Right ventricle myocardium superior (tissue), 1 donor: ENCODE measurements around the gene HCN2. TPM values are rescaled to one million over a fixed set of nuclear protein-coding genes. Genes with fewer than 3 reads are reported as not detected.

Experiments used
- ATAC-seq: fragments of 200-7000 bp; cut with Tn5 transposase; one replicate; pipeline ENCODE4 v1.9.1; 2020; ENCODE audit warnings: mild to moderate bottlenecking; ENCODE audit not compliant: poor library complexity
- DNase-seq: peaks from one replicate; pipeline ENCODE4 v3.0.0-alpha.2; 2020
- intact Hi-C: fragments of 100-400 bp; cut with DNase I; formaldehyde crosslinking; loops from one replicate; pipeline ENCODE4 v1.11.2; 2022
- total RNA-seq: library from RNA; stranded (reverse); fragmentation: NEBNext Ultra II Directional; extraction: Animal tissue kit (Norgen Biotek cat#: 25700); gene quantifications from one replicate; pipeline ENCODE4 v1.2.1, GENCODE V29; 2021
- donor health status: DM: no; HTN: yes; CAD: no; lungs with severe emphysema.

The HCN2 gene
- total RNA-seq, 1 donor from 2014 or later = 4.1 TPM

DNA sequence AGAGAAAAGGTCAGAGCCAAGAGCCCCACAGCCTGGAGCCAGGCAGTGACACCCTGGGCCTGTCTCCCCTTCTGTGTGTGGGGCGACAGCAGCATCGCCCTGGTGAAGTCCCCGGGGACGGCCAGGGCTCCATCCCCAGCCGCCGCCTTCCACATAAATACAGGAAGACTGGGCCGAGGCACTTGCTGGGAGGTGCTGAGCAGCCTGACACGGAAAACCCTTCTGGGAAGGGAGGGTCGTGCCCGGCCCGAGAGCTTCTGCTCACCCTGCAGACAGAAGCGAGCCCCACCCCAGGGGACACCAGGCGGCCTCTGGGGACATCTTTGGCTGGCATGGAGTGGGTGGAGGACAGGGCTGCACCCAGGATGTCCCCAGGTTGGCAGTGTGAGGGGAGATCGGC is 55.1 kb downstream of the HCN2 start:
- DNase-seq (no peak), ATAC-seq (no peak)
- intact Hi-C loops = no loop called here

DNA sequence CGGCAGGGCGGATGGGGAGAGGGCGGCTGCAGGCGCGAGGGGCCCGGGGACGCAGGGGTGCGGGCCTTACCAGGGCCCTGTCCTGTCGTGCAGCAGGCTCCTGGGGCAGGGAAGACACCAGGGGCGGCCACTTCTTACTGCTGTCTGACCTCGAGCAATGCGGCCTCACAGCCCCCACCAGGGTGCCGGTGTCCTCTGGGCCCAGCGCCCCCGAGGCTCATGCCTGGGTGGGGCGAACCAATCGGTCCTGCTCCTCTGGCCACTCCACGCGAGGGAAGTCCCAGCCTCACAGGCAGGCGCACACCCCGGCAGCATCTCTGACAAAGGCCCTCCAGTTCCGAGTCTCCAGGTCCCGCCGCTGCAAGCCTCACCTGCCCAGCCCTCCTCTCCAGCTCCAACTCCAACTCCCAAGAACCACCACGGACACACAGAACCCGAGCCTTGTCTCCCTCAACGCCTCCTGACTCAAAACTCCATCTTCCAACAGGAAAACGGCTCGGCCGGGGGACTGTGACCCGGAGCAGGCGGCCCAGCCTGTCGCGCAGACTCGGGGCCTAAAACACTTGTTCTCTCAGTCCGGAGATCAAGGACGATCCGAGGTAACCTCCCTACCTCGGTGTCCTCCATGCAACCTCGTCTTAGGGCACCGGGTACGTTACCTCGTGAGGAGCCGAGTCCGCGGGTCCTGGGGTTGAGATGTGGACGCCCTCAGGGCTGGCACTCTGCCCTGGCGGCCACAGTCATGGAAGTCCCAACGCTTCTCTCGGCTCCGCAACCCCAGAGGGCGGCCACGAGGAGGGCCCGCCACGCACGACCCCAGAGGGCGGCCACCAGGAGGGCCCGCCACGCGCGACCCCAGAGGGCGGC is 56.5 kb downstream of the HCN2 start:
- intact Hi-C loops = no loop called here
- DNase-seq (no peak), ATAC-seq (no peak)

DNA sequence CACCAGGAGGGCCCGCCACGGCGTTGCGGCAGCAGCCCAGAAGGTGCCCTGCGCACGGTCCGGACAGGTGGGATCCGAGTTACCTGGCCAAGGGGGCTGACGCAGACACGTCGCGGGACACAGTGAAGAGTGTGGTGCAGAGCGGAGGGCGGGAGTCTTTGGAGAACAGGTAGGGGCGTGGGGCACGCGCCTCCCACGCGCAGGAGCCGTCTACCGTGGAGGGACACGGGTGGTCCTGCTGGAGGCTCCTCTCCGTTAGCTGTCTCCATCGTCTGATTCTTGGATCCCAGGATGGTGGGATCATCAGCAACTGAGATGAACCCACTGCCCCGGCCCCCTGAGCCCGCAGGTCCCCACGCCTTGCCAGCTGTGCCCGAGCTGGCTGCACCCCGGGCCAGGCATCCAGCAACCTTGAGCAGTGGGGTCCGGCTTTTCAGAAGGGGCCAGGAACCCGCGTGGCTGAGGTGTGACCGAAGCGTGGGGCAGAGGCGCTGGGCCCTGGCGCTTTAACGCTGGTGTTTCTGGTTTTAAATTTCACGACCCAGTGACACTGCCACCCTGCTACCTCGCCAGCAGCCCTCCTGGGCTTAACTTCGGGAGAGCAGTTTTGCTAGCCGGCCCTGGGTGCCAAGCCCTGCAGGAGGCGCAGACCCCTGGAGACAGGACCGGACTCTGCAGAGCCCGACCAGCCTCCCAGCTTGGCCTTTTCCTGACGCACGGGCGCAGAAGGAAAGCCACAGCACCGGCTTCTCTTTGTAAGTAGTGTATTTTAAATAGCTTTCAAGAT is 57.3 kb downstream of the HCN2 start:
- intact Hi-C loops = no loop called here
- ATAC-seq (no peak), DNase-seq (no peak)

DNA sequence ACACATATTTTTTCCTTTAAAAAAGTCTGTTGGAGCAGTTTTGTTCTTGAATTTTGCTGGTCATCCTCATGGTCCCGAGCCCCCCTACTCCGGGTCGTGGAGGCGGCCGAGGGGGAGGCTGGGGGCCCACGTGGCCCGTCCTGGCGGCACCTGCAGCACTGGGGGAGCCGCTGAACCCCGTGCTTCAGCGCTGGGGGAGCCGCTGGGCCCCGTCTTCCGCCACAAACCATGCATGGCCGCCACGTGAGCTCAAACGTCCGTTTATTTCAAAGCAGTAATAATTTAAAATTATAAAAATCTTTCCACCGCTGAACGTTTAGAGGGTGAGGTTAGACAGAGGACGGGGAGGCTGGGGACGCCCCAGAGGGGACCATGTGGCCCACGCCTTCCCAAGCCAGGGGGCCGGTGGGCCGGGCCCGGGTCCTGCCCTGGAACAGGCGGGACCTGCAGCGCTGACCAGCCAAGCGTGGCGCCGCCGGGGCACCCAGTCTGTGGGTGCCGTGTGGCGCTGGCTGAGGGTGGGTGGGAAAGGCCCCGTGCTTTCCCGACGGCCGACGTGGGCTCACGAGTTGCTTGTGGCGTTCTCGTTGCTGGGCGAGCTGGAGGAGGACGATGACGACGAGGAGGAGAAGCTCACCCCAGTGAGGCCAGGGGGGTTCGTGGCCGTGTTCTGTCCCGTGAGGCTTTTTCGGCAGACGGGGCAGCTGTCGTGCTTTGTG is 58.0 kb downstream of the HCN2 start:
- intact Hi-C loops = no loop called here
- ATAC-seq (no peak), DNase-seq (no peak)

DNA sequence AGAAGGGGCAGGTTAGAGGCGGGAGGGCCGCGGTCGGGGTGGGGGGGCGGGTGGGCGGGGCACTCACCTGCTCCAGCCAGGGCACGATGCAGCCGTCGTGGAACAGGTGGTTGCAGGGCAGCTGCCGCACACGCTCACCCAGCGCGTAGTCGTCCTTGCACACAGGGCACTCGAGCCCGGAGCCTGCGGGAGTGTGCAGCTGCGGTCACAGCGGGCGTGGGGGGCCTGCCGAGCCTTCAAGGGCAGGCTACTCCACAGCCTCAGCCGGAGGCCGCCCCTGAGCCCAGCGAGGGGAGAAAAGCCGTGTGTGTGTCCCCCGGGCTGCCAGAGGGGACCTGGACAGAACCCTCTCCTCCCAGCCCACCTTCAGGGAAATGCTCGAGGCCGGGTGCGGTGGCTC is 58.6 kb downstream of the HCN2 start:
- intact Hi-C loops = no loop called here
- ATAC-seq (no peak), DNase-seq (no peak)

DNA sequence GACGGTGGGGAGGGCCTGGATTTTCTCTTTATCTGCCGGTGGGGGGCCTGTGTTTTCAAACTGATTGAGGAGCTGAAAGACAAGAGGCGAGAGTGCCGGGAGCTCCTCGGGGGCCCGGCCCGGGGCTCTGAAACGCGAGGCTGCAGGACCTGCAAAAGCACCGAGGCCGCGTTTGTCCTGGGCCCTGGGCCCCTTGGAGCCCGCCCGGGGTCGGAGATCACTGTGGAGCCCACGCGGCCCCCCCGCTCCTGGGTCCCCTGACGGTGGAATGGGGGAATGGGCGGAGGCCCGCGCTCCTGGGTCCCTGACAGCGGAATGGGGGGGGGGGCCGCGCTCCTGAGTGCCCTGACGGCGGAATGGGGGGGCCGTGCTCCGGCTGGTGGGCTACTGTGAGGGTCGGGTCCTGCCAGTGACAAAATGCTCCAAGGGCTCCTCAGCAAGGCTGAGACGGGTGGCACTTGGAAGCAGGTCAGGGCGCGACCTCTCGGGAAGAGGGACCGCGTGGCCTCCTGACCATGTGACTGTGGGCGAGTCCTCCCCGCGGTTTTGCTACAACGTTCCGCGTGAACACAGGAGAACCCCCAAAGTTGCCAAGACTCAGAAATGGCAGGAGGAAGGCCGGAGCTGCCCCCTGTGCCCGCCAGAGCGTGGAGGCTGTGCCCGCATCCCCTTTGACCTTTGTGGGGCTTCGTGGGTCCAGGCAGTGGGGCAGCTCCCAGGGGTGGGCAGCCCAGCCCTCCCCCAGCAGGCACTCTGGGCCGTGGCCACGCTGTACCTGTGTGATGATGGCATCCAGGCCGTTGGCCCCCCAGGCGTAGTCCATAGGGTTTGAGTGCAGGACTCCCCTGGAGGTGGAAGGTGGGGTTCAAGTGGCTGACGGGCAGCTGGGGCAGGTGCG is 59.5 kb downstream of the HCN2 start:
- intact Hi-C loops = no loop called here
- DNase-seq = no peak
- ATAC-seq = no peak

DNA sequence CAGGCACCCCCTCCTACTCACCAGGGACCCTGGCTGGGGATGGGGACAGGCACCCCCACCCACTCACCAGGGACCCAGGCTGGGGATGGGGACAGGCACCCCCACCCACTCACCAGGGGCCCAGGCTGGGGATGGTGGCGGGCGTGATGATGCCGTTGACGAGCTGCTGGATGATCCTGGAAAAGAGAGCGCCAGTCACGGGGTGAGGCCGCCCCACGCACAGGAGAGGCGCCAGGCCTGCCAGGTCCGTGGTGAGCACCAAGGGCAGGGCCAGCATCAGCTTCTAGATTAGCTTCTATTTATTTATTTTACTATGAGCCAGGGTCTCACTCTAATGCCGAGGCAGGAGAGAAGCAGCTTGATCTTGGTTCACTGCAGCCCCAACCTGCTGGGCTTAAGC is 60.4 kb downstream of the HCN2 start:
- intact Hi-C loops = no loop called here
- ATAC-seq = no peak
- DNase-seq = no peak

DNA sequence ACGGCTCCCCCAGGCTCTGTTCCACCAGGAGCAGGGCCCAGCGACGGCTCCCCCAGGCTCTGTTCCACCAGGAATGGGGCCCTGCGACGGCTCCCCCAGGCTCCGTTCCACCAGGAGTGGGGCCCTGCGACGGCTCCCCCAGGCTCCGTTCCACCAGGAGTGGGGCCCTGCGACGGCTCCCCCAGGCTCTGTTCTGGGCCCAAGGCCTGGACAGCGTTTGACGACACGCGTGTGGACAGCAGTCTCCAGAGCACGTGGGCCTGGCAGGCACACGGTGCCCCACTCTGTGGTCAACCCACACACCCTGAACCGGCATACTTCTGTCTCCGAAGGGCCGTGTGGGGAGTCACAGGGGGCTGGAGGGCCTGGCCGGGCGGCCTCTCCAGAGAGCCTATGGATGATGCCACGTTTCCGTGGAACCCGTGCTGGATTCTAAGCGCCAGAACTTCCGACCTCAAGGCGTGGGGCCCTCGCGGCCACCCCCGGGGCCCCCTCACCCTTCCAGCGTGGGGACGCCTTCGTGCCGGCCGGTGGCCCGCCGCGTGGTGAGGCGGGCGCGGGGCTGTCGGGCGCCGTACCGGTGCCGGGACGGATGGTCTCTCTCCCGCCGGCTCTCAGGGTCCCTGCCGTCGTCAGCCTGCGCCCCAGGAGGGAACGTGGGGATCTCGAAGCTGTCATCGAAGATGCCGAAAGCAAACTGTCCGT is 61.6 kb downstream of the HCN2 start:
- intact Hi-C loops = no loop called here
- no peak for DNase-seq
- no peak for ATAC-seq

DNA sequence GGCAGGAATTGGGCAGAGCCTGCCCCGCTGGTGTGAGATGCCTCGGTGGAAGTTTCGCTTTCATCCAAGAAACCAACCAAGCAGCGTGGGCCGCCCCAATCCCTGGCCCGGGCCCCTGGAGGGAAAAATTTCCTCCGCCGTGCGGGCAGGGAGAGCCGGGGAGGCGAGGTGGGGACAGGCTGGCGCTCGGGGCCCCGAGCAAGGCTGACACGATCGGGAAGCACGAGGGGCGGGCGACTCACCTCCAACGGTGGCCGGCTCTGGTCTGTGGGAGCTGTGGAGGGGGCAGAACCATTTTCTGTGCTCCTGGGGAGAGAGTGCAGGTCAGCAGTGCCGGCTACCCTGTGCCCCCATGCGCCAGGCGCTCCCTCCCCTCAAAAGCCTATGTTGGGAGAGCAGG is 62.3 kb downstream of the HCN2 start:
- ATAC-seq (no peak), DNase-seq (no peak)
- intact Hi-C loops = no loop called here

DNA sequence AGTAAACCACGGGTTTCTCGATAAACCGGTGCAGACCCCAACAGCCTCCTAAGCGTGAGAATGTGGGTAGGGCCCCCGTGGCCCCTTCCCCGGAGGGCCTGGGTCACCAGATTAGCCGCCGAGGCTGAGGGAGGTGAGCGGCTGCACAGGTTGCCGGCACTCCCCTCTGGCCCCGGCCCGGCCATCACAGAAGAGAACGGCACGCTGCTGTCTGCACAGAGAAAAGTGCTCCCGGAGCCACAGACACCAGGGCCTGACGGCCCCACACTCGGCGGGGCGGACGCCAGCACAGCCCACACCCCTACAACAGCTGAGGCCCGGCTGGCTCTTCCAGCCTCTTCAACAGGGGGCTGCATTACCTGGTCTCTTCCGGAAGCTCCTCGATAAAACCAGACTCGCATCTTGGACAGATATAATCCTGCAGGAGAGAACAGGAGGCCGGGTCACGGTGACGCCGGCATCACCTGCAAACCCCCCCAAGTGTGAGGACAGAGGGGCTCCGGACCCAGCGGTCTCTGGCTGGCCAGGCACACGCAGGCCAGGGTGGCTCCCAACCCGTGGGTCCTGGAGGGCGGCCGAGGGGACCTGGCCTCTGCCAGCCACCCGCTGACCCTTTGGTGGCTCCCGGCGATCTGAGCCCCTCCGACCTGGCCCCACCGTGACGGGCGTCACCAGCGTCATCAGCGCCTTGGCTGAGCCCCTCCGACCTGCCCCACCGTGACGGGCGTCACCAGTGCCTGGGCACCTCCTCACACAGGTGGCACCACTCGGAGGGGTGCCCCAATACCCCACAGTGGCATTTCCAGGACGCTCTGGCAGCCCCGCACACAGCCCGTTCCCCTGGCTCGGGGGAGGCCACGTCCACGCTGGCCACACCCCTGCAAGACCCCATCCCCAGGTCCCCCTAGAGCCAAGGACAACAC is 63.0 kb downstream of the HCN2 start:
- DNase-seq (no peak), ATAC-seq (no peak)
- intact Hi-C loops = no loop called here

DNA sequence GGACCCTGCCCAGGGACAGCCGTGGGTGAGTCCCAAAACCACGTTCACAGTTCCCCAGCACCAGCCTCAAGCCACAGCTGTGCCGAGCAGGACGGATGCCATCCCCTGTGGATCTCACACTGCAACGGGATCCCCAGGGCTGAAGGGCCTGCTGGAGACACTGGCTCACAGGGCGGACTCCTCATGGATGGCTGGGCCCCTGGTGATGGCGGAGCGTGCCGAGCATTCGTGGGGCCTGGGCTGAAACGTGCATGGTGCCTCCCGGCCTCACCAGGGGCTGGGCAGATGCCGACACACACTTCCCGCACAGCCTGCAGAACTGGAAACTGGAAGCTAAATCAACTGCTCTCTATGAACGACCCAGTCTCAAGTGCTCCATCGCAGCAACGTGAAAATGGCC is 63.7 kb downstream of the HCN2 start:
- no peak for ATAC-seq
- intact Hi-C loops = no loop called here
- no peak for DNase-seq

DNA sequence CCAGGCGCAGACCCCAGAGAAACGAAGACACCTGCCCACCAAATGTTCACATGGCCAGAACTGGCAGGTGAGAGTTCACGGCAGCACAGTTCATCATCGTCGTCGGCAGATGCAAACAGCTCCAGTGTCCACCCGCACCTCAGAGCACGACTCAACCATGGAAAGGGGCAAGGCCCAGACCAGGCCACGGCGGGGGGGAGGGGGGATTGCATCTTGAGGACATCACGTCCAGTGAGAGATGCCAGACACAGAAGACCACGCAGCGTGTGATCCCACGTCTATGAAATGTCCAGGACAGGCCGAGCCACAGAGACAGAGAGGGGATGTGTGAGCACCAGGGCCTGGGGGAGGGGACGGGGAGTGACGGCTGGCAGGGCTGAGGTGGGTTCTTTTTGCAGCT is 66.0 kb downstream of the HCN2 start:
- ATAC-seq (no peak), DNase-seq (no peak)
- intact Hi-C loops = no loop called here

DNA sequence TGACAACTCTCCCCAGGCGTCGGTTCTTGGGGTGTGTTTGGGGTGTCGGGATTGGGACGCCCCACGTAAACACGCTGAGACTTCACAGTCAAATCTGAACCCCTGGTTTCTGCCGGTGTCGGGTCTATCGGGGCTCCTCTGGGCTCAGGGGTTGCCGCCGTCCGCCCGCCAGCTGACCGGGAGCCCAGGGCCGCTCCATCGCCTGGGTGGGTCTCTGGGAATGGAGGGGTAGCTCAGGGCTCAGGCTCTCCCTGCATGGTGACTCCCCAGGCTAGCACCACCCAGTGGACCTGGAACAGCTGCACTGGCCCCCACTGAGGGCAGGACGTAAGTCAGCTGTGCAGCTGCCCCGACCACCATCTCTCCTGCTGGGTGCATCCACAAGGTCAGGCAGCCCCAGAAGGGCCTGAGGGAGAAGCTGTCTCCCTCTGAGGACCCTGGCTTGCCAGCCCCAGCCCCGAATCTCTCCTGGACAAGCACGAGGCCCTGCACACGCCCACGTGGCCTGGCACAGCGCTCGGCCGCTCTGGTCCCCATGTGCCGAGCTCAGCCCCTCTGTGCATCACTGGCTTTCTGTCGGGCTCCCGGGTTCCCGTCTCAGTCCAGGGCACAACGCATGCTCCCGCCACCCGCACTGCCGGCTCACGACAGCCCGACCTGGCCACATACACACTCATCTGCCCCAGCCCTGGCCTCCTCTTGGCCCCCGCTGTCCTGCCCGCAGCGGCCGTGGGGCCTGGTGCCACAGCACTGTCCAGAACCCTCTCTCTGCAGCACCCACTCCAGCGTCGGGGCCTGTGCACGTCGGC is 67.3 kb downstream of the HCN2 start:
- no peak for DNase-seq
- intact Hi-C loops = no loop called here
- no peak for ATAC-seq

DNA sequence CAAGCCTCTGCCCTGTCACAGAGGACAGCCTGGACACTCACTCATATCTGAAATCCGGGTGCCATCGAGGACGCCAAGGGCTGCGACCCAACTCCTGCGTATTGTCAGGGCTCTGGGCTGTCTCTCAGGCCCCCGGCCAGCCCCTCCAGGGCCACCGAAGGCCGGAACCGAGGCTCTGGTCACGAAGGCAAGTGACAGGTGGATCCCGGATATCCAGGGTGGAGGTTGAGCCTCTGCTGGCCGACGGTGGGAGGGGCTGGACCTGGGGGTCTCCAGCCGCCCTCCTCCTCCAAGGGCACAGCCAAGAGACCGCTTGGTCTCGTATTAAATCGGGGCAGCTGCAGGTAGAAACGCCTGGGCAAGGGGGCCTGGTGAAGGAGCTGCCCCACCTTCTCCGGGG is 67.9 kb downstream of the HCN2 start:
- intact Hi-C loops = no loop called here
- DNase-seq (no peak), ATAC-seq (no peak)

DNA sequence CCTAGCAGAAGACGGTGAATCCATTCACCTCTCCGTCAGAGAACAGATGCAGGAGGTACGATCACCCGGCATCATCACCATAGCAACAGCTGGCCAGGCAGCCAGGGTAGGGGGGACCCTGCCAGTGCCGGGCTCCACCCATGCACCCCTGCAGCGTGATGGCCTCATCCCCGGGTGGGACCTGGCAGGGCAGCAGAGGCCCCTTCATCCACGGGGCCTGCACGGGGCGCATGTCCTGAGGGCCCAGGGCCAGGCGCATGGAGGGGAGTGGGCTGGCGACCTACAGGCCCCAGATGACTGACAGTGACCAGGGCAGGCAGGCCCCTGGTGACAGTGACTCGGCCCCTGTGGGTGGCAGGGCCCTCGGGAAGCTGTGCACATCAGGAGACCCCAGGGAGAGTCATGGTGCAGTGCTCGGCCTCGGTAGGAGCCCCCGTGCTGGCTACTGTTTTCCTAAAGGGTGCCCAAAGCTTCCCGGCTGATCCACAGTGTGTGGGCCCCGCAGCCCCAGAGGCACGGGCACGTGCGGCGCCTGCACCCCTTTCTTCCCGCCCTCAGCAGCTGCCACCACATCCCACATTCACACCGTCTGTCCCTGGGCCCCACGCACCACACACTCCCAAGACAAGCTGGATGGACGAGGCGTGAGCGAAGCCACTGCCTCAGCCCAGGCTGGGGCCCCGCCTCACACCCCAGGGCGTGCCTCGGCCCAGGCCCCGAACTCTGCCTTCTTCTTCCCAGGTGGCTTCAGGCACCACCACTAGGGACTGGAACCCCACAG is 68.6 kb downstream of the HCN2 start:
- intact Hi-C loops = no loop called here
- ATAC-seq = no peak
- DNase-seq = no peak
